ENCODE data around the gene C9orf152.

C9orf152 gene

DNA sequence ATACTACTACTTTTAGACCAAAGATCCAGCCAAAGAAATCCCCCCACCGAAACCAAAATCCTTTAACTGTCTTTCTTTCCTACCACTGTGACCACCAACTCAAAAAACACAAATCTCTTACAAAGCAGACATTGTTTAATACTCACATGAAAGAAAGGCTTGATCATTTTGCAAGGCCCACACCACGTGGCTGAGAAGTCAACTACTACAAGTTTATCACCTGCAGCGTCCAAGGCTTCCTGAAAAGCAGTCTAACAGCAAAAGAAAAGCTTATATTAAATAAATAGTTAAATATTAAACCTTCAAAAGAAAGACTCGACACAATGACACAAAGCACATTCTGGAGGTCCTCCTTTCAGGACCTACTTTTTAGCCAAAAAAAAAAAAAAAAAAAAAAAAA lies 43.3 kb upstream of the C9orf152 start:
- peaks cover 82% of the 10 kb centered on the region for H4K20me1 ChIP-seq (ENCODE audit: insufficient read depth, low read length)
- no peaks in the 10 kb centered on the region for H3K9me3 ChIP-seq (ENCODE audit: insufficient read depth, low read length)
- H3K4me3 ChIP-seq (ENCODE audit: low read length): no peak overlapping the region
- peaks cover 95% of the 10 kb centered on the region for H3K79me2 ChIP-seq (ENCODE audit: low read length)
- peaks cover 18% of the 10 kb centered on the region for H3K4me1 ChIP-seq (ENCODE audit: low read length)
- peaks cover 54% of the 10 kb centered on the region for H3K36me3 ChIP-seq (replicated peaks; ENCODE audit: low read depth, low read length)
- H2AFZ ChIP-seq (ENCODE audit: low read depth, low read length): no peak overlapping the region
- H3K9ac ChIP-seq (ENCODE audit: low read length): no peak overlapping the region
- no peak overlapping the region for H3K4me2 ChIP-seq (ENCODE audit: low read length)
- no peak for TF ChIP-seq EZH2phosphoT487 (IDR thresholded peaks at IDR 0.05; ENCODE audit: low read depth)
- TF ChIP-seq, protein P1, sequence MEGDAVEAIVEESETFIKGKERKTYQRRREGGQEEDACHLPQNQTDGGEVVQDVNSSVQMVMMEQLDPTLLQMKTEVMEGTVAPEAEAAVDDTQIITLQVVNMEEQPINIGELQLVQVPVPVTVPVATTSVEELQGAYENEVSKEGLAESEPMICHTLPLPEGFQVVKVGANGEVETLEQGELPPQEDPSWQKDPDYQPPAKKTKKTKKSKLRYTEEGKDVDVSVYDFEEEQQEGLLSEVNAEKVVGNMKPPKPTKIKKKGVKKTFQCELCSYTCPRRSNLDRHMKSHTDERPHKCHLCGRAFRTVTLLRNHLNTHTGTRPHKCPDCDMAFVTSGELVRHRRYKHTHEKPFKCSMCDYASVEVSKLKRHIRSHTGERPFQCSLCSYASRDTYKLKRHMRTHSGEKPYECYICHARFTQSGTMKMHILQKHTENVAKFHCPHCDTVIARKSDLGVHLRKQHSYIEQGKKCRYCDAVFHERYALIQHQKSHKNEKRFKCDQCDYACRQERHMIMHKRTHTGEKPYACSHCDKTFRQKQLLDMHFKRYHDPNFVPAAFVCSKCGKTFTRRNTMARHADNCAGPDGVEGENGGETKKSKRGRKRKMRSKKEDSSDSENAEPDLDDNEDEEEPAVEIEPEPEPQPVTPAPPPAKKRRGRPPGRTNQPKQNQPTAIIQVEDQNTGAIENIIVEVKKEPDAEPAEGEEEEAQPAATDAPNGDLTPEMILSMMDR (IDR thresholded peaks at IDR 0.05; ENCODE audit: low read depth, low read length): no peak
- H3K27ac ChIP-seq (ENCODE audit: low read length): no peak overlapping the region
- no peaks in the 10 kb centered on the region for H3K27me3 ChIP-seq (ENCODE audit: low read depth, low read length)

DNA sequence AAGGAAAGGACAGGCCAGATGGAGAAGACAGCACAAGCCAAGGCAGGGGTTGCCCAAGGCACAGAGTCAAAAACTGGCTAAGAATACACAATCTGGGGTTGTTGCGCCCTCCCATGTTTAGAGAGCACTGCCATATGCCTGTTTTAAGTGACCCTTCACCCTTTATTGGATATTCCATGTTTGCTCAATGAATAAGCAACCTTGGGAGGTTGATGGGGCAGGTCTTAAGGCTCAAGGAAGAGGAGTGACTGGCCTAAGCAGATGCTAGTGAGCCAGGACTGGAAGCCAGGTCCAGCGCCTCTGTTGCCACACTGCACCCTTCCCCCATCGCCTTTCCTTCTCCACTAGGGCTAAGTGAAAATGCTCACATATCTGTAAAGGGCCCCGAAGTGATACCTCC lies 41.6 kb upstream of the C9orf152 start:
- peaks cover 85% of the 10 kb centered on the region for H4K20me1 ChIP-seq (ENCODE audit: insufficient read depth, low read length)

DNA sequence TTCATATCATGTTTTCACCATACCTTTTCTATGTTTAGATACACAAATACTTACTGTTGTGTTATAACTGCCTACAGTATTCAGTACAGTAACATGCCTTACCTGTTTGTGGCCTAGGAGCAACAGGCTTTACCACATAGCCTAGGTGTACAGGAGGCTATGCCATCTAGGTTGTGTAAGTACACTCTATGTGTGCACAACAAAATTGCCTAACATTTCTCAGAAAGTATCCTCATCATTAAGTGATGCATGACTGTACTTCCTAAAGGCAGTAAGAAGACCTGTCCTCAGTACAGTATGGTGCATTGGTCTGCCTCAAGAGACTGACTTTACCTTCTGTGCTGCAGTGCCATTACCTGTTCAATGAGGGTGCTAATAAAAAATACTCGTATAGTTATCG lies 40.4 kb upstream of the C9orf152 start:
- H3K79me2 ChIP-seq (ENCODE audit: low read length): peaks cover 71% of the 10 kb centered on the region
- H3K4me1 ChIP-seq (ENCODE audit: low read length): peaks cover 3% of the 10 kb centered on the region; the same call in 1 of the 2 replicates
- H3K27ac ChIP-seq (ENCODE audit: low read length): no peak overlapping the region
- no peak overlapping the region for H3K9ac ChIP-seq (ENCODE audit: low read length)
- no peak overlapping the region for H2AFZ ChIP-seq (ENCODE audit: low read depth, low read length)
- TF ChIP-seq EZH2phosphoT487 (IDR thresholded peaks at IDR 0.05; ENCODE audit: low read depth): no peak
- TF ChIP-seq, protein P1 (IDR thresholded peaks at IDR 0.05; ENCODE audit: low read depth, low read length): no peak
- H3K27me3 ChIP-seq (ENCODE audit: low read depth, low read length): no peaks in the 10 kb centered on the region
- no peak overlapping the region for H3K4me3 ChIP-seq (ENCODE audit: low read length)
- H3K36me3 ChIP-seq (replicated peaks; ENCODE audit: low read depth, low read length): peaks cover 58% of the 10 kb centered on the region
- no peaks in the 10 kb centered on the region for H3K9me3 ChIP-seq (ENCODE audit: insufficient read depth, low read length)
- no peak overlapping the region for H3K4me2 ChIP-seq (ENCODE audit: low read length)
- peaks cover 76% of the 10 kb centered on the region for H4K20me1 ChIP-seq (ENCODE audit: insufficient read depth, low read length)

More for the DNA sequence above, 41.6 kb upstream of the C9orf152 start:
- H3K27ac ChIP-seq (ENCODE audit: low read length): no peak overlapping the region
- TF ChIP-seq, protein P1 (IDR thresholded peaks at IDR 0.05; ENCODE audit: low read depth, low read length): no peak
- TF ChIP-seq EZH2phosphoT487 (IDR thresholded peaks at IDR 0.05; ENCODE audit: low read depth): no peak
- H3K9ac ChIP-seq (ENCODE audit: low read length): no peak overlapping the region
- no peak overlapping the region for H3K4me3 ChIP-seq (ENCODE audit: low read length)
- no peaks in the 10 kb centered on the region for H3K9me3 ChIP-seq (ENCODE audit: insufficient read depth, low read length)
- H2AFZ ChIP-seq (ENCODE audit: low read depth, low read length): no peak overlapping the region
- no peak overlapping the region for H3K4me2 ChIP-seq (ENCODE audit: low read length)
- no peaks in the 10 kb centered on the region for H3K27me3 ChIP-seq (ENCODE audit: low read depth, low read length)
- H3K36me3 ChIP-seq (replicated peaks; ENCODE audit: low read depth, low read length): peaks cover 58% of the 10 kb centered on the region
- peaks cover 14% of the 10 kb centered on the region for H3K4me1 ChIP-seq (ENCODE audit: low read length)
- peaks cover 84% of the 10 kb centered on the region for H3K79me2 ChIP-seq (ENCODE audit: low read length)

DNA sequence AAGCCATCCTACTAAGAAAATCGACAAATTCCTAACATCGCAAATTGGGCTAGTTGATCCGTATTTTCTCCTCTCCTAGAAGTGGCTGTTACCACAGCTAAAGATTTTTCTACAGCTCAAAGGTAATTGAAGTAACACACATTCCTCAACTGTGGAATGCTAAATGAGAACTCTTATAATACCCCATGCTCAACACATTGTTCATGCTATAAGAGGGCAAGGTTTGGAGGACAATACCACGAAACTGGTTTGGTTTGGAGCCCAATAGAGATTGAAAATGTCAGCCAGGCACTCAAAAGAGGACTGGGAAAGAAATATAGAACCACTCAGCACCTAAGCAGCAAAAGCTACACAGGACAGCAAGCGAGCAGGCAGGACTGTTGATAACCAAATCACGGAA lies 38.3 kb upstream of the C9orf152 start:
- Histone ChIP-seq H3K9me3 (ENCODE audit: insufficient read depth, low read length) (no peaks in the 10 kb centered on the region), H3K79me2 (ENCODE audit: low read length) (peaks cover 50% of the 10 kb centered on the region), H3K4me3 (ENCODE audit: low read length) (no peak overlapping the region), H3K4me1 (ENCODE audit: low read length) (no peaks in the 10 kb centered on the region), H3K36me3 (replicated peaks; ENCODE audit: low read depth, low read length) (peaks cover 77% of the 10 kb centered on the region), H4K20me1 (ENCODE audit: insufficient read depth, low read length) (peaks cover 56% of the 10 kb centered on the region), H2AFZ (ENCODE audit: low read depth, low read length) (no peak overlapping the region), H3K9ac (ENCODE audit: low read length) (no peak overlapping the region), H3K27me3 (ENCODE audit: low read depth, low read length) (no peaks in the 10 kb centered on the region), H3K27ac (ENCODE audit: low read length) (no peak overlapping the region), H3K4me2 (ENCODE audit: low read length) (no peak overlapping the region)
- TF ChIP-seq, protein P1 (IDR thresholded peaks at IDR 0.05; ENCODE audit: low read depth, low read length): no peak
- no peak for TF ChIP-seq EZH2phosphoT487 (IDR thresholded peaks at IDR 0.05; ENCODE audit: low read depth)

Measured in OCI-LY3 (cell line).